Colonic mucosa (tissue), 4 donors: ENCODE data around the gene CRTC1. TPM values are rescaled to one million over a fixed set of nuclear protein-coding genes. Genes with fewer than 3 reads are reported as not detected.

ENCODE experiments used
- DNase-seq: peaks from one replicate; pipeline ENCODE4 v3.0.0-alpha.2; 2020
- H3K27ac ChIP-seq: fragments of 200-600 bp; one replicate; pipeline ENCODE4 v1.8.0; 2021
- H3K27me3 ChIP-seq: fragments of 200-600 bp; one replicate; pipeline ENCODE4 v1.8.0; 2021
- H3K36me3 ChIP-seq: fragments of 200-600 bp; one replicate; pipeline ENCODE4 v1.8.0; 2021
- H3K4me1 ChIP-seq: fragments of 200-600 bp; one replicate; pipeline ENCODE4 v1.8.0; 2021; ENCODE audit warnings: mild to moderate bottlenecking
- H3K4me3 ChIP-seq: fragments of 200-600 bp; one replicate; pipeline ENCODE4 v1.8.0; 2021
- H3K9ac ChIP-seq, 2 donors: one replicate each; pipeline ENCODE4 v1.7.0; 2013; ENCODE audit warnings: control low read depth in 2 of 2, low read depth in 2 of 2, low read length in 2 of 2
- H3K9me3 ChIP-seq: fragments of 200-600 bp; one replicate; pipeline ENCODE4 v1.8.0; 2021
- CTCF ChIP-seq: fragments of 200-600 bp; IDR thresholded peaks from one replicate; pipeline ENCODE4 v1.8.0; 2022; ENCODE audit warnings: antibody characterized with exemption, mild to moderate bottlenecking
- intact Hi-C: fragments of 100-400 bp; cut with DNase I; formaldehyde crosslinking; loops from one replicate; pipeline ENCODE4 v1.14.1; 2022
- total RNA-seq, 2 donors: library from RNA; stranded (reverse); fragmentation: NEBNext Ultra II Directional in 1 of 2; extraction: Animal tissue kit (Norgen Biotek cat#: 25700) in 1 of 2; gene quantifications; one replicate each; pipeline ENCODE4 v1.2.1, GENCODE V29; 2021
- donor health status: healthy.
- donor health status: DM: no; HTN: no; CAD: no.
- donor health status: DM: no; HTN: no; CAD: no.

The CRTC1 gene
- total RNA-seq, 2 donors from 2014 or later = 7.6 to 10.3 TPM

GRCh38 chr19:18718015-18718526 lies 34.6 kb downstream of the CRTC1 start:
- Histone ChIP-seq H3K27me3 (no peaks in the 10 kb centered on the region), H3K27ac (no peak overlapping the region), H3K9me3 (no peaks in the 10 kb centered on the region), H3K4me3 (no peak overlapping the region), H3K4me1 (no peaks in the 10 kb centered on the region), H3K36me3 (no peaks in the 10 kb centered on the region), H3K9ac (no peak overlapping the region)
- intact Hi-C loops = no loop called here
- no peak for DNase-seq
- TF ChIP-seq CTCF = no peak

- H3K27ac ChIP-seq = no peak overlapping the region
- H3K4me3 ChIP-seq = no peak overlapping the region
- intact Hi-C loops = no loop called here
- no peaks in the 10 kb centered on the region for H3K36me3 ChIP-seq
- H3K4me1 ChIP-seq = no peaks in the 10 kb centered on the region
- H3K27me3 ChIP-seq = no peaks in the 10 kb centered on the region
- TF ChIP-seq CTCF = no peak
- no peaks in the 10 kb centered on the region for H3K9me3 ChIP-seq
- DNase-seq = no peak
- H3K9ac ChIP-seq = no peak overlapping the region
These were observed 35.5 kb downstream of the CRTC1 start for GRCh38 chr19:18718846-18719458.

GRCh38 chr19:18719541-18719940 lies 36.1 kb downstream of the CRTC1 start:
- no peak for DNase-seq
- Histone ChIP-seq H3K36me3 (no peaks in the 10 kb centered on the region), H3K9ac (no peak overlapping the region), H3K9me3 (no peaks in the 10 kb centered on the region), H3K4me1 (no peaks in the 10 kb centered on the region), H3K4me3 (no peak overlapping the region), H3K27ac (no peak overlapping the region), H3K27me3 (no peaks in the 10 kb centered on the region)
- no peak for TF ChIP-seq CTCF
- intact Hi-C loops = no loop called here

- H3K27ac ChIP-seq = no peak overlapping the region
These were observed 40.4 kb downstream of the CRTC1 start for GRCh38 chr19:18723871-18724377.

More at GRCh38 chr19:18723871-18724377, 40.4 kb downstream of the CRTC1 start:
- TF ChIP-seq CTCF = no peak
- Histone ChIP-seq H3K9ac (no peak overlapping the region), H3K36me3 (no peaks in the 10 kb centered on the region), H3K9me3 (no peaks in the 10 kb centered on the region), H3K4me3 (no peak overlapping the region), H3K4me1 (no peaks in the 10 kb centered on the region), H3K27me3 (no peaks in the 10 kb centered on the region)
- intact Hi-C loops = no loop called here
- no peak for DNase-seq
